ENCODE data around the gene RIMS1. TPM values are rescaled to one million over a fixed set of nuclear protein-coding genes. Genes with fewer than 3 reads are reported as not detected.

Gene RIMS1
- total RNA-seq, 4 donors from 2014 or later: 0.10 to 1.4 (median 1.1) TPM; not detected in 1

DNA sequence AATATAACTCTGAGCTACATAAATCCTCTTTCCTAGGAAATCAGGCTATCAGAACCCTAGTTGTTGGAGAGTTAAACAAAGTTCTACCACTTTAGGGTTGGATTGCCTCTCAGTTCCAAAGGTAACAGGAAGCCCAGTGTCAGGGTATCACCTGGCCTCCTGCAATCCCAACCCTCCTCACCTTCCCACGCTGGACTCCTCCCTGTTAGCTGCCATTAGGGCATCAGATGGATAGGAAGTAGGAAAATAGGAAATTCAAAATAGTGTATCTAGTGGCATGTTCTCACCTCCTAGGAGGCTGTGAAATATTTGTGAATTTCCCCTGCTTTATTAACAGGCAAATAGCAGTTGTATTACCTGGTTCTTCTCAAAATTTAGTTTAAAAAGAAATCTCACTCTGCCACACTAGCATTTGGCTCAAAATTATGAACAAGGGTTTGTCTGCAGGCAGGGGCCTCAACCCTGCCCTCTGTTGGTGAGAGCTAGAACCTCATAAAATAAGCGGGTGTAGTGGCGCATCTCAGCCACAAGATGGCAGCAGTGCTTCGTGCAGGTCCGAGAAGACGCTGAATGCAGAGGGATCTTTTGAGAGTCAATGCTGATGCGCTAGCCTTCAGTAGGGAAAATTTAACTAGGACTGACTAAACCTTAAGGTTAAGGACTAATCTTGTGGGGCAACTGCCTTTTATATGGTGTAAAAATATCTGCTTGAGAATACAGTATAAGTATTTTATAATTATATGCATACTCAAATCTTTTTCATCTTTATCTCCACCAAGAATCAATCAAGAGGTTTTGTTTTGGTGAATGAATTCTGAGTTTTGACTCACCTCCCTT is 525.7 kb downstream of the RIMS1 start:
- no peaks in the 10 kb centered on the region for H3K4me1 ChIP-seq
- ATAC-seq (peak; percentile 79 to 82), DNase-seq (peak; percentile 34 to 63)
- in situ Hi-C loops (cut with MboI; ENCODE audit: low sequenced_read_pairs in 4 of 4): loop anchor here (5.0 to 25.0 kb wide), 5 partner anchors 200 to 765 kb away; partner anchors contain the start of gene KCNQ5 (in 1 of the 4)
- intact Hi-C loops (cut with DNase I; ENCODE audit: low total_unique reads): loop anchor here (1.0 to 10.0 kb wide), 4 partner anchors 213 to 915 kb away; partner anchors contain the start of gene KCNQ5
- no peak overlapping the region for H3K27ac ChIP-seq
- H3K36me3 ChIP-seq: no peaks in the 10 kb centered on the region
- H3K27me3 ChIP-seq: no peaks in the 10 kb centered on the region
- TF ChIP-seq POLR2A (IDR thresholded peaks at IDR 0.05): no peak
- TF ChIP-seq, protein P1, sequence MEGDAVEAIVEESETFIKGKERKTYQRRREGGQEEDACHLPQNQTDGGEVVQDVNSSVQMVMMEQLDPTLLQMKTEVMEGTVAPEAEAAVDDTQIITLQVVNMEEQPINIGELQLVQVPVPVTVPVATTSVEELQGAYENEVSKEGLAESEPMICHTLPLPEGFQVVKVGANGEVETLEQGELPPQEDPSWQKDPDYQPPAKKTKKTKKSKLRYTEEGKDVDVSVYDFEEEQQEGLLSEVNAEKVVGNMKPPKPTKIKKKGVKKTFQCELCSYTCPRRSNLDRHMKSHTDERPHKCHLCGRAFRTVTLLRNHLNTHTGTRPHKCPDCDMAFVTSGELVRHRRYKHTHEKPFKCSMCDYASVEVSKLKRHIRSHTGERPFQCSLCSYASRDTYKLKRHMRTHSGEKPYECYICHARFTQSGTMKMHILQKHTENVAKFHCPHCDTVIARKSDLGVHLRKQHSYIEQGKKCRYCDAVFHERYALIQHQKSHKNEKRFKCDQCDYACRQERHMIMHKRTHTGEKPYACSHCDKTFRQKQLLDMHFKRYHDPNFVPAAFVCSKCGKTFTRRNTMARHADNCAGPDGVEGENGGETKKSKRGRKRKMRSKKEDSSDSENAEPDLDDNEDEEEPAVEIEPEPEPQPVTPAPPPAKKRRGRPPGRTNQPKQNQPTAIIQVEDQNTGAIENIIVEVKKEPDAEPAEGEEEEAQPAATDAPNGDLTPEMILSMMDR (IDR thresholded peaks at IDR 0.05 in 4 of 5, conservative IDR thresholded peaks at IDR 0.05 in 1 of 5): peak in 4 of 5 experiments; percentile 98 to 100 (median 99)
- no peaks in the 10 kb centered on the region for H3K9me3 ChIP-seq
- no peak overlapping the region for H3K4me3 ChIP-seq

DNA sequence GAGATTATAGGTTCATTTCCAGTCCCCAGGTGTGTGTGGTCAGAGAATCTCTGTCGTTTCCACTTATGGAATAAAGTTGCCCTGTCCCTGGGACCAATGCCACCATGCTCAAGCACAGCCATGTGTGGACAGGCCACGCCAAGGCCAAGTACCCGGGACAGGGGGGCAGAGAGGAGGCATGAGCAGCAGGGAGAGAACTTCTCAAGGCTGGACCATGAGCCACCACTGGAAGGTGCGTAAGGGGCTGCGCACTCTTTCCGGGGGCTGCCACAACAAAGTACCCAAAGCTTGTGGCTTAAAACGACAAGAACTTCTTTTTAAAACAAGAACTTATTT is 526.3 kb downstream of the RIMS1 start:
- Histone ChIP-seq H3K4me3 (no peak overlapping the region), H3K36me3 (no peaks in the 10 kb centered on the region), H3K27me3 (no peaks in the 10 kb centered on the region), H3K27ac (no peak overlapping the region), H3K9me3 (no peaks in the 10 kb centered on the region), H3K4me1 (no peaks in the 10 kb centered on the region)
- in situ Hi-C loops (cut with MboI; ENCODE audit: low sequenced_read_pairs in 4 of 4) (loop anchor here (5.0 to 25.0 kb wide), 5 partner anchors 200 to 765 kb away; partner anchors contain the start of gene KCNQ5 (in 1 of the 4)), intact Hi-C loops (cut with DNase I; ENCODE audit: low total_unique reads) (loop anchor here (1.0 to 10.0 kb wide), 4 partner anchors 212 to 914 kb away; partner anchors contain the start of gene KCNQ5)
- DNase-seq: no peak
- TF ChIP-seq POLR2A (IDR thresholded peaks at IDR 0.05): no peak
- TF ChIP-seq, protein P1 (IDR thresholded peaks at IDR 0.05 in 4 of 5, conservative IDR thresholded peaks at IDR 0.05 in 1 of 5): no peak
- ATAC-seq: no peak

DNA sequence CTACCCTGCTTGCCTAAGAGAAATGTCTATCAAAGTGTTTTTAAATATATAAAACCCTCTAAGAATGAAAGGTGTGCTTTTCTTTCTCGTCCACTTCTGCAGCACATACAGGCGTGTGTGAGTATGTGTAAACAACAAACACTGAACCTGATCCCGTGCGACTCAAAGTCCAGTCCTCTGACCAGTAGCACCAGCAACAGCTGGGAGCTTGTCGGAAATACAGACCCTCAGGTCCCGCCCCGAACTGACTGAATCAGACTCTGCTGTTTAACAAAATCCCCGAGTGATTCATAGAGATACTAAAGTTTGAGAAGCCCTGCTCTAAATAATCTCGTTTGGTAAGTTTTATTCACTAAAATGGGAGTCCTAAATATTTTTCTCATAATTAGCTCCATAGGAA is 527.5 kb downstream of the RIMS1 start:
- Histone ChIP-seq H3K4me1 (no peaks in the 10 kb centered on the region), H3K27ac (no peak overlapping the region), H3K27me3 (no peaks in the 10 kb centered on the region), H3K9me3 (no peaks in the 10 kb centered on the region), H3K36me3 (no peaks in the 10 kb centered on the region), H3K4me3 (no peak overlapping the region)
- TF ChIP-seq POLR2A (IDR thresholded peaks at IDR 0.05): no peak
- TF ChIP-seq, protein P1 (IDR thresholded peaks at IDR 0.05 in 4 of 5, conservative IDR thresholded peaks at IDR 0.05 in 1 of 5): no peak
- DNase-seq (no peak), ATAC-seq (no peak)
- in situ Hi-C loops (cut with MboI; ENCODE audit: low sequenced_read_pairs in 4 of 4) (loop anchor here (5.0 to 25.0 kb wide), 5 partner anchors 198 to 763 kb away; partner anchors contain the start of gene KCNQ5 (in 1 of the 4)), intact Hi-C loops (cut with DNase I; ENCODE audit: low total_unique reads) (loop anchor here (2.0 to 10.0 kb wide), 2 partner anchors 211 to 913 kb away; partner anchors contain the start of gene KCNQ5)

DNA sequence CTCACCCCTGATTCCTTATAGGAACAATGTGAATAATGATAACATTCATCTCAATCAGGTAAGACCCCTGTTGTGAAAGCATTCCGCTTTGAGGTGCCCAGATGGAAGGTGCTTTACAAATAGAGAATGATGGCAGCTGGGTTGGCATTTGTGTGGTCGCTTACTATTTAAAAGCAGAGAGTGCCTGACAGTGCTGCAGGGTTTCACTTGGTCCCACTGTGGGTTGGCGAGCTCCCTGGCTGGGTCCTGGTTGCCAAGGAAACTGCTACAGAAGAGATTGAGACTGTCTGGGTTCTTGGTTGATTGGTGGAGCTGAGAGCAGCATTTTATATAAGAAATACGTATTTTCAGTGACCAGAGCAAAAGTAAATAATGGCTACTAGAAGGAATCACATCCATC is 528.3 kb downstream of the RIMS1 start:
- Histone ChIP-seq H3K4me3 (no peak overlapping the region), H3K4me1 (no peaks in the 10 kb centered on the region), H3K27ac (no peak overlapping the region), H3K36me3 (no peaks in the 10 kb centered on the region), H3K9me3 (no peaks in the 10 kb centered on the region), H3K27me3 (no peaks in the 10 kb centered on the region)
- no peak for ATAC-seq
- no peak for DNase-seq
- TF ChIP-seq, protein P1 (IDR thresholded peaks at IDR 0.05 in 4 of 5, conservative IDR thresholded peaks at IDR 0.05 in 1 of 5): no peak
- no peak for TF ChIP-seq POLR2A (IDR thresholded peaks at IDR 0.05)
- in situ Hi-C loops (cut with MboI; ENCODE audit: low sequenced_read_pairs in 4 of 4): loop anchor here (5.0 to 25.0 kb wide), 5 partner anchors 198 to 763 kb away; partner anchors contain the start of gene KCNQ5 (in 1 of the 4)
- intact Hi-C loops (cut with DNase I; ENCODE audit: low total_unique reads): loop anchor here (10.0 kb wide), 1 partner anchor 210 kb away; the partner anchor contains the start of gene KCNQ5

Data from gastrocnemius medialis (tissue), 4 donors.